ENCODE results near the gene NUCKS1.

The NUCKS1 gene

DNA sequence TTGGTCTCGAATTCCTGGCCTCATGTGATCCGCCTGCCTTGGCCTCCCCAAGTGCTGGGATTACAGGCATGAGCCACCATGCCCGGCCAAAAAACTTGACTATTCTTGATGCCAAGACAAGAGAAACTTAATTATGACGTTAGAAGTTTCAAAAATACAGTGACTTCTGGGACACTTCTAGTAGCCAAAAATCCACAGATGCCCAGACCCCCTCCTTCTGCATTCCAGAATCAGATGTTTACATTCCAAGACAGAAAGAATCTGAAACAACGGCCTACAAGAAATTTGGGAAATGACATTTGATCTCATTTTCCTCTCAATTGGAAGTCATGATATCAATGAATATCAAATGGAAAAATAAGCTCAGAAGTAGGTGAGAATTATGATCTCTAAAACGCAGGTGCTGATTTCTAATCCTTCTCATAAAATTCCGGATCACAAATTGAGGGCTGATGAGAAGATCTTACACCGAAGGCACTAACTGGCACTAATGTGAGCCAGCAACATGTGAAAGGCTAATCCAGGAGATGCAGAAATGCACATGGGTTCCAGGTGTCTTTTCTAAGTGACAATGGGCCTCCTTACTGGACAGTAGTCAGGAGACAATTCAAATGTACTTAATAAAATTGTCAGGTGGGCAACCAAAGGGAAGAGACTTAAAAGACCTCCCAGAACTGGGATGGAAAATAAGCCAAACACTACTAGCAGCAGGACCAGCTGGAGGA lies 19.8 kb upstream of the NUCKS1 start:
- DNase-seq, result no peak

DNA sequence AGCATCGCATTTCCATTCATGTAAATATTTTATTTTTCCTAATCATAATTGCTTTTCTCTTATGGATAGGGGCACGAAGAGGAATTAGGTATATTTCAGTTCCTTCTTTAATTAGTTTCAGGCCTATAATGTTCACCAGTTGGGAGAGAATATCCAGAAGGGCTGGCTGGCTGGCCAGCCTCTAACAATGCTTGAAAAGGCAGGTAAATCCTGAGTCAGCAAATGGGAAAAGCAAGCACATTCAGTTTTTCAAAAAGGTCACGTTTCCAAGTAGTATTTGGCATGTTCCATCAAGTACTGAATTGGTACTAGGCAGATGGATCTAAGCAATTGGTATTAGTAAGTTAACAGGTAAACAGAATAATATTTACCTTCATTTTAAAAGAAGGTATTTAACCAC lies 17.3 kb upstream of the NUCKS1 start:
- DNase-seq, result peak; percentile 16

DNA sequence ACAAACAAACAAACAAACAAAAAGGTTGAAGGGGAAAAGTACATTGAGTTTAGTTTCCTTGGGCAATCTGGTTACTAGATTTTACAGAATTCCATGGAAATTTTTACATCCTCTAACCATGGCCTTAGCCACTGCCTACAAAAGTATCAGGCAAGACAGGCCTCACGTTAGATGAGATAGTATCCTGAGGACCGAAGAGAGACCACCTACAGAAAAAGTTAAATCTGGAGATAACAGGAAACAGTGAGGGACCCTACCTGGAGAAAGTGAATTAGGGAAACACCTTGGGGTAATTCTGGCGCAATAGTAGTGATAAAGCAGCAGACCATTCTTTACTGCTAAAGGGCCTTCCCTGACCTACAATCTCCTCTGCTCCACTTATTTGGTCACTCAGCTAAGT lies 16.6 kb upstream of the NUCKS1 start:
- DNase-seq, result no peak

DNA sequence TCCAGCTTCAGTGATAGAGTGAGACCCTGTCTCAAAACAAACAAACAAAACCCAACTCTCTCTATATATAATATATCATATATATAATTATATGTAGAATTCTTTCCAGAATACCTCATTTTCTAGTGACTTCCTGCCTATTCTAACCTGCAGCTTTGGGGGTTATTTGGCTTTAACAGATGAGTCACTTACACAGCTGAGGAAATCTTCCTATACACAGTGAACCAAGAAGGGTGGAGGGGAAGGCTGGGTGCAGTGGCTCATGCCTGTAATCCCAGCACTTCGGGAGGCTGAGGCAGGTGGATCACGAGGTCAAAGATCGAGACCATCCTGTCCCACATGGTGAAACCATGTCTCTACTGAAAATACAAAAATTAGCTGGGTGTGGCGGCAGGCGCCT lies 16.1 kb upstream of the NUCKS1 start:
- DNase-seq, result no peak

DNA sequence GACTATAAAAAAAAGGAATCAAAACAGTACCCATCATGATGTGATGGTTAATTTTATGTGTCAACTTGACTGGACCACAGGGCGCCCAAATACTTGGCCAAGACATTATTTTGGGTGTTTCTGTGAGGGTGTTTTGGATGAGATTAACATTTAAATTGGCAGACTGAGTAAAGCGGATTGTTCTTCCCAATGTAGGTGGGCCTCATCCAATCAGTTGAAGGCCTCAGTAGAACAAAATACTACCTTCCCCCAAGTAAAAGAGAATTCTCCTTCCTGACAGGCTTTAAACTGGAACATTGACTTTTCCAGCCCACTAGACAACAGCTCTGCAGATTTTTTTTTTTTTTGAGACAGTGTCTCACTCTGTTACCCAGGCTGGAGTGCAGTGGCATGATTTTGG lies 14.6 kb upstream of the NUCKS1 start:
- no peak for DNase-seq

DNA sequence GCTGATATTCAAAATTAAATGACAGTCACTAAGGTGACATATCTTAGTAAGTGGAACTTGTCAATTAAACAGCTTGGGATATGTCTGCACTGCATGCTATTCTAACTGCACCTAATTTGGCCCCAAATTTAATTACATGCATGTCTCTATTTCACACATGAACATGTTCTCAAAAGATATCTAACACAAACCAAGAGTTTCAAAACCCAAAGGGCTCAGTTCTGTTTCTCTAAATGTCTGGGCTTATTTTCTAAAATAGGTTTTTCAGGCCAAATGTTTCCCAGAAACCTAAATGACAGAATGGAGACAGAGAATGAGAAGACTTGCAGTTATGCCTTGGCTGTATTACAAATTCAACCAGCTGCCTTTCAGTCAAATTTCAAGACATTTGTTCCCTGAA lies 14.0 kb upstream of the NUCKS1 start:
- DNase-seq, result no peak

DNA sequence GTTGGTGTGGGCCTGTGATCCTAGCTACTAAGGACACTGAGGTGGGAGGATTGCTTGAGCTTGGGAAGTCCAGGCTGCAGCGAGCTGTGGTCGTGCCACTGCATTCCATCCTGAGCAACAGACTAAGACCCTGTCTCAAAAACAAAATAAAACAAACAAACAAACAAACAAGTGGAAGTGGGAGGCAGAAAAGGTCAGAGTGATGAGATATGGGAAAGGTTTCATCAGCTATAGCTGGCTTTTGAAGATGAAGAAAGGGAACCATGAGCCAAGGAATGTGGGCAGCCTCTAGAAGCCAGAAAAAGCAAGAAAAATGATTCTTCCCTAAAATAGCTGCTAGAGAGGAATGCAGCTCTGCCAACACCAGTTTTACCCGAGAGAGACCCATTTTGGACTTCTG lies 10.6 kb upstream of the NUCKS1 start:
- DNase-seq, result no peak

DNA sequence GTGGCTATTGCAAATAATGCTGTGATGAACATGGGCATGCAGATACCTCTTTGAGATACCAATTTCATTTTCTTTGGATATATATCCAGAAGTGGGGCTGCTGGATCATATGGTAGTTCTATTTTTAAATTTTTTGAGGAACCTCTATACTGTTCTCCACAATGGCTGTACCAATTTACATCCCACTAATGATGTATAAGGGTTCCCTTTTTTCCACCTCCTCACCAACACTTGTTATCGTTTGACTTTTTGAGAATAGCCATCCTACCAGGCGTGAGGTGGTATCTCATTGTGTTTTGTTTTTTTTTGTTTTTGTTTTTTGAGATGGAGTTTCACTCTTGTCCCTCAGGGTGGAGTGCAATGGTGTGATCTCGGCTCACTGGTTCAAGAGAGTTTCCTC lies 6.6 kb upstream of the NUCKS1 start:
- no peak for DNase-seq

DNA sequence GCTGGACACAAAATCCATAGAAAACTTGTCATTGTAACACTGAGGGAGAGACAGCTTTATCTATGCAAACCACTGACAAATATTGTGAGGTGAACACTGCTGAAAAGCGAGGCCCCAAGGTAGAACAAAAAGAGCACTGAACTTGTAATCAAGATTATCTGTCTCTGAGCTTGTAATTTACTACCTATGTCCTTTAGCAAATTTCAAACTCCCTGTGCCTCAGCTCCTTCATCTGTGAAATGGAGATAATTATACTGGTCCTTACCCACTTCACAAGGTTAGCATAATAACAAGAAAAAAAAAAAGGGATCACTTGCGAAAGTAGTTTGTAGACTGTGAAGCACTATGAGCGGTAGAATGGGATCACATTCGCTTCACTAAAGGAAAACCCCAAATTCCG lies 4.9 kb upstream of the NUCKS1 start:
- DNase-seq, result no peak

DNA sequence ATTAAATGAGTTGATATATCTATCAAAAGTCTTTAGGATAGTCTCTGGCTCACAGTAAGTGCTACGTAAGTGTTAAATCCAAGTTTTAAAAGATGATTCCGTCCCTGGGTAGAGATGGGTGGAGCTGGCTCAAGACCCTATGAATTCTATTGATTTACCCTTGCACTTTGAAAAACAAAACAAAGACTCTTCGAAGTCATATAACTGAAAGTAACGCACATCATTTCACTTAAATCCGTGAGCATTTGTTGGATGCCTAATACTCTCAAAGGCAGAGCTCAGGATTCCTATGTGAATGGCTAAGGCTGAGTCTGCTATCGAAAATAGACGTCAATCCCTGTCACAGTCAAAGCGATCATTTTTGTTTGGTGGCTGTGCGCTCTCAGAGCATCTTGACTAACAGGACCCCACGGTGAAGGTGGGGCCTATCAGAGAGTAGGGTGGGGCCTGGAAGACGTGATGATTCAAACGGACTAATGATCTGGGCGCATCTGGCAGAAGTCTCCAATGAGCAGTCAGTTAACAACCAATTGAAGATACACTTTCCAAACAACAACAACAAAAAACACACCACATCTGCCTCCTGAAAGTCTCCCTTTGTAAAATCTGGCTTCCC lies 1.2 kb upstream of the NUCKS1 start:
- no peak for DNase-seq

DNA sequence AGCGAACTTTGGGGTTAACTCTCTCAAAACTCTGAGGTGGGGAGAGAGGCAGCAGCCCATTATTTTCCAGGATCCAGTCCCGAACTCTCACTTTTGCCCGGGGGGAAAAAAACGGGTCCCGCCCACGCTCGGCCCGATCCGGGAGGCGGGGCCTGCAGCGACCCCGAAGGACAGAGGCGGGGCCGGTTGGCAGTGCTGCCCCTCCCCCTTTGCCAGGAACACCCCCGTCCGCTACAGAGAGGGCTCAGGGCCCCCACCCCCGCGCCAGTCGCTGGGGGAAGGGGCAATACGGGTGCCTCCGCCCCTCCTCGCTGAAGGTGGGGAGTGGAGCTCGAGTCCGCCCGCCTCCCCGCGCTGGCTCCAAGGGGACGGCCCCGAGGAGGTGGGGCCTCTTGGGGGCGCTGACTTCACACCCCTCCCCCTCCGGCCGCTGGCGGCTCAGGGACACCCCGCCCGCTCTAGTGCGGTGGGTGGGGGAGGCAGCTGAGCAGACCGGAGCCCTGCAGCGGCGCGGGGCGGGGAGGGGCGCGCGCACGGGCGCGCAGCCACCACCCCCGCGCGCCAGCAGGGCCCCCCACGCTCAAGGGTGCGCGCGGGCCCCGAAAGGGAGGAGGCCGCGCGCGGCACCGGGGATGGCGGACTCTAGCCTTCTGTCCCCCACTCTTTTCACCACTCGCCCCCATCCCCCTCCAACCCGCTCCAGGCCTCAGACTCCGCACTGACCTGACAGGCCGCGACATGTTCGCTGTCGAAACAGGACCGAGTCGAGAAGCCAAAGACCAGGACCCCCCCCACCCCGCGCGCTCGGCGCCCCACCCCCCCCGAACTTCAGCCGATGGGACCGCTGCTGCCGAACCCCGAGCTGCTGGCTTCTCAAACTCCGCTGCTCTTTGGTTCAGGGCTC lies 496 bp downstream of the NUCKS1 start:
- peak; percentile 93 for DNase-seq

DNA sequence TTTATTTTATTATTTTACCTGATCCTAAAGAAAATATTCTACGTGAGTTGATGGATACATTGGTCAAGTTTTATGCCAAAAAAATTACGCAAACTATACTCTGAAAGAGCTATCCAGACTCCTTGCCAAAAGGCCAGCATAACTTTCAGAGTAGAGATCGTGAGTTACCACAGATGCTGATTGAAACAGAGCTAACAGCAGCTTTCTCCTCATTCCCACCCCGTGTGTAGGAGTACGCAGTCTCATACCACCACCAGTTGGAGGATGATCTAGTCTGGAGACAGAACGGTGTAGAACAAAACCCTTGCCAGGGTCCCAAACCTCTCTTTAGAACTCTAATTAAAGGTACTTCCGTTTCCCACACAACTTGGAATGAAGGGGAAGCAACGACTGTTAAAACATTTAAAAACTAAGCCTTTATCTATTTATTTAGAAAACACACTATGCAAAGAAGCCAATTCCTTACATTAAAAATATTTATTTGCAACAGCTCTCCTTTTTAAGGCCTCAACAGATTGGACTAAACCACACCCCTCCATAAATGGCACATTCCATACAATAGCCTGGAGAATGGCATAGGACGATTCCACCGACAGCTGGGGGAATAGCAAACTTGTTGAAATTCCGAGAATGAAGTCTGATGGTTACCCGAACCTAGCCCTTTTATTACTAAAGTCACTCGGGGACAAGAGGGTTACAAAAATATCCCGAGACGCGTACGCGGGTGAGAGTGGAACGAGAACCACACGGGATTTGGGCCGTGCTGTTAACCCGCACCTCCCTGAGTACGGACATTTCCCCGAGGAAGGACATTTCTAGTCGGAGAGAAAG lies 1.4 kb downstream of the NUCKS1 start:
- DNase-seq, result peak; percentile 64

DNA sequence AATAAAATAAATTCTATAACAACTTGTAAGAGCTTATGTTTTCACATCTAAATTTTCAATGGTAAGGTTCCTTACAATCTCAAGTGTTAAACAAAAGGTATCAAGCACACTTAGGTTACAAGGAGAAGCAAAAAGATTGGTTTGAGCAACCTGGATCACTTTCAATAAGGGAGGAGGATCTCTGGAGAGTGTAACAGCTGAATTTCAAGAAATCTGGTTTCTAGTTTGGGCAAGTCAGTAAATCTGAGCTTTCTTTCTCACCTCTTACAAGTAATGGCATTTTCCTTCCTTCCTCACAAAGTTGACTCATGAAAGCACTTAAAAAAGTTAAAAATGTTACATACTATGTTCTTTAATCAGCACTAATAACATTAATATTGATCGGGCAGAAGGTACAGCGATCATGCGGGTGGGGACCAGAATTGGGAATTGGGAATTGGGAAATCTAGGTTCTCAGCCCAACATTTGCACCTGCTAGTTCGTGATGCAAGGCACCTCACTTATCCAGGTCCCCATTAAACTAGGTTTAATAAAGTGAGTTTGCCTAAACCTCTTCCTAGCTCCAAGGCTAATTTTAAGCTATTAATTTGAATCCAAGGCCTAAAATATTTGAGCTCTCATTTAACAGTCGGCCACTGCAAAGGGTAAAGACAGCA lies 3.1 kb downstream of the NUCKS1 start:
- DNase-seq, result no peak

DNA sequence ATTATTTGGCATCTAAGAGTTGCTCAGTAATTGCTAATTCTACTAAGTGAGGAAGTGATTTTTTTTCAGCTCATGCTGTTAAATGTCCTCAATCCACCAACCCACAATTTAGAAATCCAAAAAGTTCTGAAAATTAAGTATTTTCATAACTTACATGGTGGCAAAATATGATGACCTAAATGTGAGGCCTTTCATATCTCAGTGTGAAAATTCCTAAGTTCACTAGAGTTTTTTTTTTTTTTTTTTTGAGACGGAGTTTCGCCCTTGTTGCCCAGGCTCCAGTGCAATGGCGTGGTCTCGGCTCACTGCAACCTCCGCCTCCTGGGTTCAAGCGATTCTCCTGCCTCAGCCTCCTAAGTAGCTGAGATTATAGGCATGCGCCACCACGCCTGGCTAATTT lies 5.6 kb downstream of the NUCKS1 start:
- DNase-seq, result no peak

DNA sequence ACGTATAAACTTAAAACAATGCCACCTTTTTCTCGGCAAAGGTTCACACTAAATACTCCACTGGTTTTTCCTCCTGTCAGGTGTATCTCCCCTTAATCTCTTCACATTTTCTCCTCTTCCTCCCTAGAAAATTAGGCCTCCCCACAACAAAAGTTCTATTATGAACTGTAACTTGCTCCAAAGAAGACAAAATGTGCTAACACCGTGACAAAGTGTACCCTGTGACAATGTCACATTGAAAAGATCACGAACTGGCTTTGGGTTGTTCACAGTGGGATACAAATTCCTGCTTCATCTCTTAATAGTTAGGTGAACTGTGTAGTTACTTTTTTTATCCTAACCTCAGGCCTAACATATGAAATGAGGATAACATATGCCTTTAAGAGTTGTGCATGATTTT lies 6.0 kb downstream of the NUCKS1 start:
- no peak for DNase-seq

DNA sequence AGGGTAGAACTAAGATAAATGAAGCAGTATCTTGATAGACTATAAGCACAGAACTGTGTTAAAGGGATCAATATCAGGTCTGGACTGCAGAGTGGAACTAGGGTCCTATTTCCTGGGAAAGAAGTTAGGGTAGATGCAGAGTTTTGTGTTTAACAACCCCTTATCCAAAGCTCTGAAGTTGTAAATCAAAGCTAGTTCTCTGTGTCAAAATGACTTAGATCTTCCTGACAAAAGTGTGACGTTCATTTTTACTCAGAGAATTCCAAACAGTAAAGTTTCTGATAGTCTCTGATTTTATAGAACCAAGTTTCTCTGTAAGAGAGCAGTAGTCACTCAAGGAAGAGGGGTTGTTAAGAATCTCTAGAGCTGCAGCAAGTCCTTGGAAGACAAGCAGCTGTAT lies 8.3 kb downstream of the NUCKS1 start:
- DNase-seq, result no peak

DNA sequence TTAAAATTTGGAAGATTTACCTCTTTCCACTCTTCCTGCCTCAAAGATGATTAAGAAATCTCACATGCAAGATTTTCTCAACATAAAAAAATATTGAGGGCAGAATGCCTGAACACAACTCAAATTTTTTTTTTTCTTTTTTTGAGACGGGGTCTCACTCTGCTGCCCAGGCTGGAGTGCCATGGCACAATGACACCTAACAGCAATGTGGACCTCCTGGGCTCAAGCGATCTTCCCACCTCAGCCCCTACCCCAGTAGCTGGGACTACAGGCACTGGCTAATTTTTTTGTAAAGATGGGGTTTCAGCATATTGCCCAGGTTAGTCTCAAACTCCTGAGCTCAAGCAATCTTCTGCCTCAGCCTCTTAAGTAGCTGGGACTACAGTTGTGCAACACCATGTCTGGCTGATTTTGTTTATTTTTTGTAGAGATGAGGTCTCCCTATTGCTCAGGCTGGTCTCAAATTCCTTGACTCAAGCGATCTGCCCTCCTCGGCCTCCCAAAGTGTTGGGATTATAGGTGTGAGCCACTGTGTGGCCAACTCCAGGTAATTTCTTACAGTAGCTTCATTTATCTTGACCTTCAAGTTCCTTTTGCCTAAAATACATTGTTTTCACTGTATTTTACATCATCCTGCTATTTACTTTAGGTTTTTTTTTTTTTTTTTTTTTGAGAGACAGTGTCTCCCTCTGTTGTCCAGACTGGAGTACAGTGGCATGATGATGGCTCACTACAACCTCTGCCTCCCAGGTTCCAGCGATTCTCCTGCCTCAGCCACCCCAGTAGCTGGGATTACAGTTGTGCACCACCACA lies 10.4 kb downstream of the NUCKS1 start:
- DNase-seq, result no peak

DNA sequence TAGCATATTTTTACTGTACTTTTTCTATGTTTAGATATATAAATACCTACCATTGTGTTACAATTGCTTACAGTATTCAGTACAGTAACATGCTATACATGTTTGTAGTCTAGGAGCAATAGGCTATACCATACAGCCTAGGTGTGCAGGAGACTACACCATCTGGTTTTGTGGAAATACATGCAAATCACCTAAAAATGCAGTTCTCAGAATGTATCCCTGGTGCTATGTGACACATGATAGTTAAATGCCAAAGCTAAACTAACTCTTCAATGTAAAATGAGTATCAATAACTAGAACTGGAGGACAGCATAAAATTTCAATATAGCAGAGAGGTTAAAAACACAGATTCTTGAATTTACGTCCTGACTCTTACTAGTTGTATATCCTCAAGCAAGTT lies 14.8 kb downstream of the NUCKS1 start:
- no peak for DNase-seq

DNA sequence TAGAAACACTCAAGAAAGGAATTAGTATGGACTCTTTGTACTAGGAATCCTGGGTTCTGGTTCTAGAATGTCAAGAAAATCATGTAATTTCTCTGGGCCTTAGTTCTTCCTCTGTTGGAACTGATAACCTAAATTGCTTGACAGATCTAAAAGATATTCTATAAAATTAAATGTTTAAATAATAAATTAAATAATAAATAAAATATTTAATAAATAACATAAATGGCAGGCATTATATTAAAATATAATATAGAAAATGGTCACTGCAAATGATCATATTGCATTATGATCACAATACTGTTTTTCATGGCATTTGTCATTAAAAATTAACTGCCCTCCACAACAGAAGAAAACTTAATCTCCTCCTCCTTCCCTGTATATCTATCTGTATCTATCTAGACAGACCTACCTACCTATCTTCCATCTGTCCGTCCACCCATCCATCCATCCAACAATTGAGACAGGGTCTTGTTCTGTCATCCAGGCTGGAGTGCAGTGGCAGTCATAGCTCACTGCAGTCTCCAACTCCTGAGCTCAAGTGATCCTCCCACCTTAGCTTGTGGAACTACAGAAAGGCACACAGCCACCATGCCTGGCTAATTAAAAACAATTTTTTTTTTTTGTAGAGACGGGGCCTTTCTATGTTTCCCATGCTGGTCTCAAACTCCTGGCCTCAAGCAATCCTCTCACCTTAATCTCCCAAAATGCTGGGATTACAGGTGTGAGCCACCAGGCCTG lies 16.4 kb downstream of the NUCKS1 start:
- no peak for DNase-seq

DNA sequence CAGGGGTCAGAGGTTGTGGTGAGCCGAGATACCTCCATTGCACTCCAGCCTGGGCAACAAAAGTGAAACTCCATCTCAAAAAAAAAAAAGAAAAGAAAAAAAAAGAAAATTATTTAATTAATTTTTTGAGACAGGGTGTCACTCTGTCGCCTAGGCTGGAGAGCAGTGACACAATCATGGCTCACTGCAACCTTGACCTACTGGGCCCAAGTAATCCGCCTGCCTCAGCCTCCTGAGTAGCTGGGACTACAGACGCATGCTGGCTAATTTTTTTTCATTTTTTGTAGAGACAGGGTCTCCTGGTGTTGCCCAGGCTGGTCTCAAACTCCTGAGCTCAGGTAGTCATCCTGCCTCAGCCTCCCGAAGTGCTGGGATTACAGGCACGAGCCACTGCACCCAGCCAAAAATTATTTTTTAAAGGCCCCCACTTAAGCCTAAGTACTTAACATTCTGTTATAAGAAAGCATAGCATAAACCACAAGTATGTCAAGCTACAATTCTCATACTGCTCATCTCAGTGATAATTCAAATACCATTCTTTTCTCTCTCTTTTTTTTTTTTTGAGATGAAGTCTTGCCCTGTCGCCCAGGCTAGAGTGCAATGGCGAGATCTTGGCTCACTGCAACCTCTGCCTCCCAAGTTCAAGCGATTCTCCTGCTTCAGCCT lies 19.9 kb downstream of the NUCKS1 start:
- DNase-seq, result no peak
